Measurements from ENCODE around the gene ARHGAP9.

Gene ARHGAP9

GRCh38 chr12:57476993-57477709 lies 2.5 kb downstream of the ARHGAP9 start:
- peak overlapping the region; percentile 90 for H3K27ac ChIP-seq (replicated peaks)
- peak overlapping the region; percentile 62 for H3K4me3 ChIP-seq (replicated peaks; ENCODE audit: insufficient read depth, low read length)
- 0 out of 2 replicates have a peak, but pooled peaks have one; percentile 4 for TF ChIP-seq POLR2AphosphoS5 (IDR thresholded peaks at IDR 0.05; ENCODE audit: low read depth)
- TF ChIP-seq, protein P1, sequence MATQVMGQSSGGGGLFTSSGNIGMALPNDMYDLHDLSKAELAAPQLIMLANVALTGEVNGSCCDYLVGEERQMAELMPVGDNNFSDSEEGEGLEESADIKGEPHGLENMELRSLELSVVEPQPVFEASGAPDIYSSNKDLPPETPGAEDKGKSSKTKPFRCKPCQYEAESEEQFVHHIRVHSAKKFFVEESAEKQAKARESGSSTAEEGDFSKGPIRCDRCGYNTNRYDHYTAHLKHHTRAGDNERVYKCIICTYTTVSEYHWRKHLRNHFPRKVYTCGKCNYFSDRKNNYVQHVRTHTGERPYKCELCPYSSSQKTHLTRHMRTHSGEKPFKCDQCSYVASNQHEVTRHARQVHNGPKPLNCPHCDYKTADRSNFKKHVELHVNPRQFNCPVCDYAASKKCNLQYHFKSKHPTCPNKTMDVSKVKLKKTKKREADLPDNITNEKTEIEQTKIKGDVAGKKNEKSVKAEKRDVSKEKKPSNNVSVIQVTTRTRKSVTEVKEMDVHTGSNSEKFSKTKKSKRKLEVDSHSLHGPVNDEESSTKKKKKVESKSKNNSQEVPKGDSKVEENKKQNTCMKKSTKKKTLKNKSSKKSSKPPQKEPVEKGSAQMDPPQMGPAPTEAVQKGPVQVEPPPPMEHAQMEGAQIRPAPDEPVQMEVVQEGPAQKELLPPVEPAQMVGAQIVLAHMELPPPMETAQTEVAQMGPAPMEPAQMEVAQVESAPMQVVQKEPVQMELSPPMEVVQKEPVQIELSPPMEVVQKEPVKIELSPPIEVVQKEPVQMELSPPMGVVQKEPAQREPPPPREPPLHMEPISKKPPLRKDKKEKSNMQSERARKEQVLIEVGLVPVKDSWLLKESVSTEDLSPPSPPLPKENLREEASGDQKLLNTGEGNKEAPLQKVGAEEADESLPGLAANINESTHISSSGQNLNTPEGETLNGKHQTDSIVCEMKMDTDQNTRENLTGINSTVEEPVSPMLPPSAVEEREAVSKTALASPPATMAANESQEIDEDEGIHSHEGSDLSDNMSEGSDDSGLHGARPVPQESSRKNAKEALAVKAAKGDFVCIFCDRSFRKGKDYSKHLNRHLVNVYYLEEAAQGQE (IDR thresholded peaks at IDR 0.05; ENCODE audit: insufficient replicate concordance, low read depth), result no peak
- no peak for DNase-seq (ENCODE audit: low read depth in 1 of 2, low spot score in 1 of 2)
- no peaks in the 10 kb centered on the region for H3K27me3 ChIP-seq (ENCODE audit: insufficient read depth, poor library complexity, severe bottlenecking)

DNA sequence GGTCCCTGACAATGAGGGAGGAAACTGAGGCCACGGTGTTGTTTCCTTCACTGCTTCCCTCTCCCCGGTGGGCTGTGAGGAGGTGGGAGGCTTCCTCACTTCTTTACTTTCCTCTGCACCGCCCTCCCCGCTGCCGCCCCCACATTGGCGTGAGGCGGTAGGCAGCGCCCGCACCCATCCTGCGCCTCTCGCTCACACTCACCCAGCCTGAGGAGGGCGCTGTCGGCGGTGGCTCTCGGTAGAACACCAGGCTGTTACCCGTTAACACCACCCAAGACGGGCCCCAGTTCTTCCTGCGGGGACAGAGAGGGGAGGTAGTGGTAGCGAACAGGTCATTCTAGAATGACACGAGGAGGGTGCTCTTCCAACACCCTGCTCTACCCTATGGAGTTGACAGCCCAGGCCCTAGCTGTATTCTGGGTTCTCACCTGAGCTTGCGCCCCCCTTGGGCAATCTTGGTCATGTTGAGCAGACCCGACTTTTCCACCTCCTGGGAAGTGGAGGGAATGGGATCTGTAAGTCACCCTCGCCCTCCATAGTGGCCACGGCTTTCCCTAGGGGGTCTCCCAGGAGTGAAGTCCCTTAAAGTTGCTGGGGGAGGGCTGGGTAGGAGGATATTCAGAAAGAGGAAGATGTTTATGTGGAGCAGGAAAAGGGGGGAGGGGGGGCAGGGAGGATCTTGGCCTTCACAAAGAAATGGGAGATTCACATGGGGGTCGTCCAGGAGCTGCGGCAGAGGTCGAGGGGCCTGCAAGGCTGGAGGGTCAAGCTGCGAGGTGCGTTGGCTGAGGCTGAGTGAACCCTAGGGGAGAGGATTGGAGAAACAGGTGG lies 3.3 kb downstream of the ARHGAP9 start:
- Histone ChIP-seq H3K27me3 (ENCODE audit: insufficient read depth, poor library complexity, severe bottlenecking) (no peaks in the 10 kb centered on the region), H3K27ac (replicated peaks) (peak overlapping the region; percentile 90), H3K4me3 (replicated peaks; ENCODE audit: insufficient read depth, low read length) (peak overlapping the region; percentile 62)
- DNase-seq (ENCODE audit: low read depth in 1 of 2, low spot score in 1 of 2), result peak; percentile 57 to 78
- TF ChIP-seq GABPA (IDR thresholded peaks at IDR 0.05; ENCODE audit: low read depth) (no peak), SPI1 (IDR thresholded peaks at IDR 0.05; ENCODE audit: borderline replicate concordance, low read depth) (no peak), POLR2AphosphoS5 (IDR thresholded peaks at IDR 0.05; ENCODE audit: low read depth) (peak; percentile 51), CTCF (IDR thresholded peaks at IDR 0.05; ENCODE audit: insufficient read depth, low read length) (peak; percentile 8)
- TF ChIP-seq, protein P1 (IDR thresholded peaks at IDR 0.05; ENCODE audit: insufficient replicate concordance, low read depth), result no peak

DNA sequence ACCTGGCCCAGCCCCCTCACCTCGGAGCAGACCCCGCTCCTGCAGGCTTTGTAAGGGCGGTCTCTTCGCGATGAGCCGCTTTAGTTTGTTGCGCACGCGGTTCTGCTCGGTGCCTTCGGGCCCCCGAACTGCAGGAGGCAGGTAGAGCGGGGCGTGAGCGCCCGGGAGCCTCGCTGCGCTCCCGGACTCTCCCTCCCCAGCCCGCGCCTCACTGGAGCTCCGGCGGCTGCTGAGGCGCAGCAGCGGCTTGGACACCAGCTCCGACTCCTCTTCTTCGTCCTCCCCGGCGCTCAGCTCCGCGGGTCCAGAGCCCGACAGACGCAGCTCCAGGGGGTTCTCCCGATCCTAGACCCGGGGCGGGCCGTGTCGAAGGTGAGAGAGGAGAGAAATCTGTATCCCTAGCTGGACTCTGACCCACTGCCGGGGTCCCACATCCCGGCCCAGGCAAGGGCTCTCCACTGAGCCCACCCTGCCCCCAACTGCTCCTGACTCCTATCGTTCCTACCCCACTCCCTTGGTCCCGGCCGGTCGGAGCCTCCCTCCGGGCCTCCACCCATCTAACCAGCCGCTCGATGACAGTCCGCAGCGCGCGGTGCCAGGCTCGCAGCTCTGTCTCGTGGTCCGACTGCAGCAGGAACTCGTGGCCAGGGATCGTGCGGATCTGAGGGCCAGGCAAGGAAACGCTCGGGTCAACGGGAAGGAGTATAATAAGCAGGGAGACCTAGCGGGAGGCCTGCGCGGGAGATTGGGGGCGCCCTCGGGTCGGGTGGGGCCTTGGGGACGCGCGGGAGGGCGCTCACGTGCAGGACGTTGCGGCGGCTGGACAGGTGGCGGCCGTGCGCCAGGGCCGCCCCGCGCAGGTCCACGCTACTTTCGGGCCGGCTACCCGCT lies 4.2 kb downstream of the ARHGAP9 start:
- H3K4me3 ChIP-seq (replicated peaks; ENCODE audit: insufficient read depth, low read length), result peak overlapping the region; percentile 62
- H3K27ac ChIP-seq (replicated peaks), result peak overlapping the region; percentile 90
- no peaks in the 10 kb centered on the region for H3K27me3 ChIP-seq (ENCODE audit: insufficient read depth, poor library complexity, severe bottlenecking)

More for the DNA sequence above, 4.2 kb downstream of the ARHGAP9 start:
- TF ChIP-seq, protein P1 (IDR thresholded peaks at IDR 0.05; ENCODE audit: insufficient replicate concordance, low read depth), result no peak
- TF ChIP-seq CTCF (IDR thresholded peaks at IDR 0.05; ENCODE audit: insufficient read depth, low read length) (no peak), POLR2AphosphoS5 (IDR thresholded peaks at IDR 0.05; ENCODE audit: low read depth) (no peak), SPI1 (IDR thresholded peaks at IDR 0.05; ENCODE audit: borderline replicate concordance, low read depth) (no peak), GABPA (IDR thresholded peaks at IDR 0.05; ENCODE audit: low read depth) (no peak)
- DNase-seq (ENCODE audit: low read depth in 1 of 2, low spot score in 1 of 2), result no peak
